Adipose tissue (tissue), 3 donors: ENCODE measurements around the gene GLB1L2. TPM values are rescaled to one million over a fixed set of nuclear protein-coding genes. Genes with fewer than 3 reads are reported as not detected.
"Not testable (repeated sequence)": the region's sequence is repeated elsewhere in the genome, so short reads cannot be mapped to it uniquely, and the experiment has no call there.

Experiments
- H3K27ac ChIP-seq: one replicate; pipeline ENCODE4 v1.5.1; 2013; ENCODE audit warnings: low read depth, low read length
- WGBS, 3 donors: extraction: QIAGEN DNeasy Blood & Tissue Kit; methylation state at CpG; one replicate each; pipeline ENCODE4 v1.1.7; 2013; 5-methylcytosine and 5-hydroxymethylcytosine counted together
- polyA plus RNA-seq, 3 donors: library from polyadenylated mRNA; stranded (reverse); fragments of 200-250 nt; gene quantifications; one replicate each; pipeline ENCODE4 v1.2.3, GENCODE V29; 2013
- donor health status: healthy with polysubstance abuse.
- donor health status: Bipolar disorder and iron deficiency.
- donor health status: healthy.

GLB1L2 gene
- 1 to 10 TPM in 2 of 3 donors, under 1 TPM in 1; 0.79 to 5.2 (median 1.3) TPM for polyA plus RNA-seq

- no peak within 1 kb of the TSS for H3K27ac ChIP-seq
- 0 to 2% (median 1%) methylated on average over 61 to 79 of the region's 80 CpGs for WGBS, 3 donors
These were observed at the start of gene GLB1L2 for GRCh38 chr11:134331354-134332188. Gene GLB1L2 (plus strand): TSS chr11:134331988. CDS start chr11:134332062, 74 bp downstream.

GRCh38 chr11:134282121-134283045 lies 49.4 kb upstream of the GLB1L2 start:
- no peak overlapping the region for H3K27ac ChIP-seq
- 77 to 85% (median 78%) methylated on average over 22 of the region's 22 CpGs for WGBS, 3 donors

- no peak overlapping the region for H3K27ac ChIP-seq
- 83 to 92% (median 88%) methylated on average over 16 of the region's 16 CpGs for WGBS, 3 donors
These were observed 48.1 kb upstream of the GLB1L2 start for GRCh38 chr11:134283461-134284230.

- H3K27ac ChIP-seq = not testable (repeated sequence)
- WGBS, 3 donors = 87 to 93% (median 91%) methylated on average over 5 of the region's 5 CpGs
These were observed 47.4 kb upstream of the GLB1L2 start for GRCh38 chr11:134284349-134284748.

- 89 to 93% (median 91%) methylated on average over 12 of the region's 12 CpGs for WGBS, 3 donors
- H3K27ac ChIP-seq = no peak overlapping the region
These were observed 44.2 kb upstream of the GLB1L2 start for GRCh38 chr11:134287561-134287960.

- no peak overlapping the region for H3K27ac ChIP-seq
- 92 to 96% (median 95%) methylated on average over 13 of the region's 13 CpGs for WGBS, 3 donors
These were observed 43.3 kb upstream of the GLB1L2 start for GRCh38 chr11:134288486-134288885.

- no peak overlapping the region for H3K27ac ChIP-seq
- WGBS, 3 donors = 64 to 83% (median 83%) methylated on average over 4 of the region's 4 CpGs
These were observed 42.6 kb upstream of the GLB1L2 start for GRCh38 chr11:134289167-134289566.

- 33 to 42% (median 37%) methylated on average over 12 of the region's 12 CpGs for WGBS, 3 donors
- no peak overlapping the region for H3K27ac ChIP-seq
These were observed 42.0 kb upstream of the GLB1L2 start for GRCh38 chr11:134289789-134290188.

GRCh38 chr11:134290646-134291045 lies 41.1 kb upstream of the GLB1L2 start:
- WGBS, 3 donors = 83 to 90% (median 89%) methylated on average over 7 of the region's 7 CpGs
- no peak overlapping the region for H3K27ac ChIP-seq

GRCh38 chr11:134291196-134291595 lies 40.6 kb upstream of the GLB1L2 start:
- 78 to 96% (median 84%) methylated on average over 6 of the region's 6 CpGs for WGBS, 3 donors

GRCh38 chr11:134292661-134293060 lies 39.1 kb upstream of the GLB1L2 start:
- WGBS, 3 donors = 76 to 86% (median 85%) methylated on average over 15 of the region's 15 CpGs
- no peak overlapping the region for H3K27ac ChIP-seq

More at GRCh38 chr11:134291196-134291595, 40.6 kb upstream of the GLB1L2 start:
- no peak overlapping the region for H3K27ac ChIP-seq

- 76 to 82% (median 81%) methylated on average over 19 to 20 of the region's 20 CpGs for WGBS, 3 donors
- H3K27ac ChIP-seq = no peak overlapping the region
These were observed 38.4 kb upstream of the GLB1L2 start for GRCh38 chr11:134293119-134294113.

- H3K27ac ChIP-seq = no peak overlapping the region
- WGBS, 3 donors = 66 to 82% (median 68%) methylated on average over 9 of the region's 9 CpGs
These were observed 37.1 kb upstream of the GLB1L2 start for GRCh38 chr11:134294664-134295063.

GRCh38 chr11:134312223-134312622 lies 19.6 kb upstream of the GLB1L2 start:
- WGBS, 3 donors = 85 to 89% (median 86%) methylated on average over 12 of the region's 12 CpGs
- no peak overlapping the region for H3K27ac ChIP-seq

GRCh38 chr11:134312807-134313206 lies 19.0 kb upstream of the GLB1L2 start:
- WGBS, 3 donors = 66 to 74% (median 68%) methylated on average over 5 of the region's 5 CpGs
- no peak overlapping the region for H3K27ac ChIP-seq

- no peak overlapping the region for H3K27ac ChIP-seq
- WGBS, 3 donors = 87 to 97% (median 91%) methylated on average over 10 of the region's 10 CpGs
These were observed 18.4 kb upstream of the GLB1L2 start for GRCh38 chr11:134313379-134313778.
